HS-27A (cell line): ENCODE measurements around the gene SLC26A9.

ENCODE experiments used
- DNase-seq: peaks from one replicate; pipeline ENCODE4 v3.0.0-alpha.2; 2012; ENCODE audit warnings: low read depth, missing footprints

The SLC26A9 gene

DNA sequence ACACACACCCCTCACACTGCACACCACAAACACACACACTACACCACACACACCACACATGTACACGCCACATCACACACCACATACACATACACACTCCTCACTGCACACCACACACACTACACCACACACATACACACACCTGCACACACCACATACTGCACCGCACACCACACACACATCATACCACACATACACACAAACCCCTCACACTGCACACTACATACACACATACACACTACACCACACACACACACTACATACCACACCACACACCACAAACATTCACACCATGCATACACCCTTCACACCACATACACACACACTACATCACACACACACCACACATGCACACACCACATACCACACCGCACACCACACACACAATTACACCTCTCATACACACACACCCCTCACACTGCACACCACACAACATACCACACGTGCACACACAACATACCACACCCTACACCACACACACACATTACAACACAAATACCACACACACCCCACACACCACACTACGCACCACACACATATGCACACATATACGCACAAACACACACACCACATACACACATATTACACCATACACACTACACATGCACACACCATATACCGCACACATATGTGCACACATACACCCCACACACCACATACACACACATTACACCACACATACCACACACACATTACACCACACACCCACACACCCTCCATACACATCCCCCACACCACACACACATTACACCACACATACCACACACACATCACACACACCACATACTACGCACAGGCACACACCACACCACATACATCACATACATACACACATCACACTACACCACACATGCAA lies 30.3 kb upstream of the SLC26A9 start:
- no peak for DNase-seq

DNA sequence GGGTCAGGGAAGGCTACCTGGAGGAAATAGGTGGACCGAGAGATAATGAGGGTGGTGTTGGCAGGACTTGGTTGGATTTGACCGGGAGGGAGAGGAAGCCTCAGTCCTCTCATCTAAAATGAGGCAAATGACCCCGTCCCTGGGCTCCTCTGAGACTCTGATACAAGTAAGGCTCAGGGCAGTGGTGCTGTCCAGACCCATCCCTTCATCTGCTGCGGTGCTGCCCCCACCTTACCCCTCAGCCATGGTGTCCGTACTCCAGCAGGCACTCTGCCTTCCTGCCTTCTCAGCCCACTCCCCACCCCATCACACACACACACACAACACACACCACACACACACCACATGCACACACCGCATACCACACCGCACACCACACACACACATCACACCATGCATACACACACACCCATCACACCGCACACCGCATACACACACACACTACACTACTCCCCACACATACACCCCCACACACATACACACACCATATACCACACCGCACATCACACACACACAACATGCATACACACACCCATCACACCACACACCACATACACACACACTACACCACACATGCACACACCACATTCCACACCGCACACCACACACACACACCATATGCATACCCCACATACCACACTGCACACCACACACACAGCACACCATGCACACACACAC lies 29.4 kb upstream of the SLC26A9 start:
- no peak for DNase-seq

GRCh38 chr1:205972081-205972480 lies 28.8 kb upstream of the SLC26A9 start:
- DNase-seq = no peak

DNA sequence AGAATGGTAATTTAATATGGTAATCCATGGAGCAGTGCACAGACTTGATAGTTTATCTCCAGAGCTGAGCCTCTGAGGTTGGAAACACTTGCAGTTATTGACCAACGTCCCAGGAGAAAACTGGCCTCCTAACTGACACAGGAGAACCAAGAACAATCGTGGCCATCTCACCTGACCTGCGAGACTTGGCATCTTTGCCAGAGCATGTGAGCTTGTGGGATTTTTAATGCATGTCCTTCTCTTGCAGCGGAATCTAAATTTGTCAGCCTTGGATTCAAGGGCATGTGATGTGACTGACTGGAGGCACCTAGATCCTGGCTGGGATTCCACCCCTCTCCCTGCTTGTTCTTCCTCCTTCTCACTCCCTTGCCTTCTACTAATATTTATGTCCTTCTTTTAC lies 27.8 kb upstream of the SLC26A9 start:
- DNase-seq = no peak

DNA sequence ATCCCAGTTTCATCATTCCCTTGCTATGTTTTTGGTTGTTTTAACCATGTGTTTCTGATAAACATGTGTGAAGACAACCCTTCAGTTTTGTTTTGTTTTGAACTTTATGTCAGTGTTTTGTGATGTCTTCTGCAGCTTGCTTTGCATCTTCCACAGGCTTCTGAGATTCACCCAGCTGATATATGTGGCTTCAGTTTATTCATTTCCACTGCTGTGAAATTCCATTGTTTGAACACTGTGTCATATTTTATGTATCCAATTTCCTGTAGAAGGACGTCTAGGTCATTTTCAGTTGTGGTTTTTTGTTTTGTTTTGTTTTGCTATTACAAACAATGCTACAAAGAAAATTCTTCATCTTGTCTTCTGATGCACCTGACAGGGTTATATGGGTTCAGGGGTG lies 27.2 kb upstream of the SLC26A9 start:
- no peak for DNase-seq

GRCh38 chr1:205969229-205969628 lies 26.0 kb upstream of the SLC26A9 start:
- no peak for DNase-seq

DNA sequence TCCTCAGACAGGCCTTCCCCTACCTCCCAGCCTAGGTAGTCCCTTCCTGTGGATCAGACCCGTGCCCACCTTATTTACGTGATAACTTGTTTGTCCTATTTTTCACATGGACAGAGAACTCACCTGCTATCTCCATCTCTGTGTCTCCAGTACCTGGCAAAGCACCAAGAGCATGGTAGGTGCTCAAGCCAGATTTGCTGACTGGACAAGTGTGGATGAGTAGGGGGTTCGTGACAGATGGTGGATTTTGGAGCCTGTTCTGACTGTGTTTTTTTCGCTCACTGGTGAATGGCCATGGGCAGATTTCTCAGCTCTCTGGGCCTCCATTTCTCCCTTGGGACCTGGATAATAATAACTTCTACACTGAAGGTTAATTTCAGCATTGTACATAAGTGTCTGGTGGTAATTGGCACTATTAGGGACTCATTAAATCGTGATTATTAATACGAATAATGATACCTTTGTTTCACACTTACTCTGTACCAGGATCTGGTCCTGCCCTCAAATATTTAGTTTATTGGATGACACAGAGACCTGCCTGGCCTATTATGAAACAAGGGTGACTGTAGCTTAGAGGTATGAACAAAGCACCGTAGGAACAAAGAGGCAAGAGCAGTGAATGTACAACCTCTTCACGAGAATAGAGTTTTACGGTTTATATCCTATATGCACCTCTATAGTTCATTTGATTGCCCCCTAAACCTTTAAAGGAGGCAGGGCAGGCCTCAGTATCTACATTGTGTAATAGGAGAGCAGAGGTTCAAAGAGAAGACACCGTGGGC lies 24.5 kb upstream of the SLC26A9 start:
- DNase-seq = no peak

DNA sequence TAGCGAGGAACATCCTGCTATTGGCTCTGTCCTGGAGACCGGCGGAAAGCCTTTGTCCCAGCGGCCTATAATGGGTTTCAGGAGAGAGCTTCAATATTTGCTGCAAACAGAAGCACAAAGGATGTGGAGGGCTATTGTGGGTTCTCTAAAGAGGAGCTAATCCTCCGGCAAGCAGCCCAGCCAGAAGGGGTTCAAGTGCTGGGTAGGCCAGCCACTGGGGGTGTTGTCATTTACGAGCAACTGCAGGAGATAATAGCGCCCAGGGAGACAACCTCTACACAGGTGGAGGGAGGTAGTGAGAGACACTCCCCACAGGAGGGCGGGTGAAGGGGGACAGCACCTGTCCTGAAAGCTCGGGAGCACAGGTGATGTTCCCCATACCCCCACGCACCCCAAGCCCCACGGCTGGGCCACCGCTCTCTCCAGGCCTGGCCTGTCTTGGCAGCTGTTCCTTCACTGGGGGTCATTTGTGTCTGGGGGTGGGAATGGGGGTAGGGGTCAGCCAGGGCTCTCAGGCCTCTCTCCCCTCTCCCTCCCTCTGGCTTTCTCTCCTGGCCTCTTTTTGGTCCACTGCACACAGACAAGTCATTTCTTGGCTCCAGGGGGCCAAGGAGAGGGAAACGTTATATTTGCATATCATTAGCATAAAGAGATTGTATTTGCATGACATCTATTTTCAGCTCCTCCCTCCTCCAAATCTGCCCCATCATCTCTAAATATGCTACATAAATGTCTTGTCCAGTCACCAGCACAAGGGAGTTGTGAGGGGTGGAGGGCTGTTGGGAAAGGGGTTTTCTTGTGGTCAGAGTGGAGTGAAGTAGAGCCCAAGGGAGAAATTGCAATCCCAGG lies 22.0 kb upstream of the SLC26A9 start:
- no peak for DNase-seq

GRCh38 chr1:205963352-205964155 lies 20.3 kb upstream of the SLC26A9 start:
- DNase-seq = no peak

GRCh38 chr1:205962821-205963221 lies 19.6 kb upstream of the SLC26A9 start:
- DNase-seq = no peak

DNA sequence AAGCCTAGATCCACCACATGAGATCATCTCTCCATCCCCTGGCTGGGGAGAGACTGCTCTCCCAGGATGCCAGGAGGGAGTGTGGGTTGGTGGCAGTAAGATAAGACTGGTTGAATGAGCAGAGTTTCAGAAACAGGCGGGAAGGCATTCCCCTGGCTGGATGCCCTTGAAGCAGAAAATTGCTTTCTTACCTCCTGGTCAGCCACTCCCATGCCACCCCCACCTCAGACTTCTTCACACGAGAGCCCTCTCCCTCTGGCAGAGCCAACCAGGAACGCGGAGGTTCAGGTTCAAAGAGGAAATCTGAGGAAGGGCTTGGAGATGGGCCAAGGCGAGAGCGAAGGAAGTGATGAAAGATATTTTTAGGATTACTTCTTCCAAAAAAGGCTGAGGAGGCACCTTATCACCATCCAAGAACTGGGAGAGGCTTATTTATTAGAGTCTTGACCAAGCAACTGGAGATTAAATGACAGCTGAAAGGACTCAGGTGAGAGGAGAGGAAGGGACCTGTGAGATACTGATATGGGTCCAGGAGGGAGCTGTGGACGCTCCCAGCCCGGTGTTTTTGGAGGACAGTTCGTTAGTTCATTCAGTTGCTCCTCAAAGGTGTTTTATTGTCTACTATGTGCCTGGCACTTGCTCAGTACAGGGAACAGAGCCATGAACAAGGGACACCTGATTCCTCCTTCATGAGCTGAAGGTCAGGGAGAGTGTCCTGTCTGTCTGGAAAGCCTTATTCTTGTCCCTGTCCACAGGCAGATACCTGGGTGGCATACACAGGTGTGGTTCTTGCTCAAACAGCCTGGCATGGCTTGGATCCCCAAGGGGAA lies 18.9 kb upstream of the SLC26A9 start:
- DNase-seq = no peak

- DNase-seq = no peak
Observed at GRCh38 chr1:205961405-205961804, 18.1 kb upstream of the SLC26A9 start.

GRCh38 chr1:205959789-205960188 lies 16.5 kb upstream of the SLC26A9 start:
- DNase-seq = no peak

GRCh38 chr1:205955499-205955898 lies 12.2 kb upstream of the SLC26A9 start:
- no peak for DNase-seq

- no peak for DNase-seq
Observed at GRCh38 chr1:205954819-205955404, 11.7 kb upstream of the SLC26A9 start.

GRCh38 chr1:205951746-205952145 lies 8.5 kb upstream of the SLC26A9 start:
- no peak for DNase-seq

DNA sequence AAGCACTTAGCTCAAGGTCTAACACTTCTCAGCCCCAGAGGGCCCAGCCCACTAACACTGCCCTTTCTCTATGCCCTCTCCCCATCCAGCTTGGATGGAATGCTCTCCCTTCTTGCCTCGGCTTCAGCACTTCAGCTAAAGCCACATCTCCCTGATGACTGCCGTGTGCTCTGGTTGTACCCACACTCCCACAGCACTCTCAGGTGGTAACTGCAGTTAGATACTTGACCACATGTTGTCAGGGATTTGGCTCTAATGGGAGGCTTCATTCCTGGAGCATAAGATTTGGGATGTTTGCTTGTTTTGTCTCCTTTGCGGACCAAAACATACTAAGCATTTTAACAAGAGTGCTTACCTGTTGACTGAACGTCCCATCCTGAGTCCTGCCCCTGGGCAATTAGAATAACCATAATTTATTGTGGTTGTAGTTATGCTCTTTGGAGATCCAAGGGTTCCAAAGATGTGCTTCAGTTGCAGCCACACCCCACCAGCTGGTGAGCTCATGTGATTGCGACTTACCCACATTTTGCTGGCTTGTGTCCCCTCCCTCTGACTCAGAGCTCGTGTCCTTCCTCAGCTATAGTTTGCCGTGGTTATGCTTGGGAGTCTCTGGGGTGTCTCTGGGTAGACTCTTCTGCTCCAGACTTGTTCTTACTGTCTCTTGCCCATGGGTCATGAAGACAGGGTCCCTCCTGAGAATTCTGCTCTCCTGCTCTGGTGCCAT lies 7.7 kb upstream of the SLC26A9 start:
- DNase-seq = no peak

GRCh38 chr1:205950280-205950679 lies 7.0 kb upstream of the SLC26A9 start:
- no peak for DNase-seq

DNA sequence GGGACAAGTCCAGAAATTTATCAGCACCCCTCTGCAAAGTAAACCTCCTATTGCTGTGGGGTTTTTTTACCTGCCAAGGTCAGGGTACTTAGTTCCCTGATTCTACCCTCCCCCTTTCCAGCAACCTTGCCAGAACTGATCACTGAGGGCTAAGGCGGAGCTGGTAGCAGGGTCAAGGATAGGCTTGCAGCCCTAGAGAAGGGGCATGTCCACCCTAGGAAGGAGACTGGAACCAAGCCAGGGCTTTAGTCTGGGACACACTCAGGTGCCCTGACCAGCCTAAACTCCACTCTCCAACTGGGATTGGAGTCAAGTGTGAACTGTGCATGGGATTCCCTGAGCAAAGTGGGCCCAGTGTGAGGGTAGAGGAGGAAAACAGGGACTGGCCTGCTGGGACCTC lies 6.5 kb upstream of the SLC26A9 start:
- DNase-seq = no peak
